Measurements from ENCODE around the gene PTPN18.

PTPN18 gene

DNA sequence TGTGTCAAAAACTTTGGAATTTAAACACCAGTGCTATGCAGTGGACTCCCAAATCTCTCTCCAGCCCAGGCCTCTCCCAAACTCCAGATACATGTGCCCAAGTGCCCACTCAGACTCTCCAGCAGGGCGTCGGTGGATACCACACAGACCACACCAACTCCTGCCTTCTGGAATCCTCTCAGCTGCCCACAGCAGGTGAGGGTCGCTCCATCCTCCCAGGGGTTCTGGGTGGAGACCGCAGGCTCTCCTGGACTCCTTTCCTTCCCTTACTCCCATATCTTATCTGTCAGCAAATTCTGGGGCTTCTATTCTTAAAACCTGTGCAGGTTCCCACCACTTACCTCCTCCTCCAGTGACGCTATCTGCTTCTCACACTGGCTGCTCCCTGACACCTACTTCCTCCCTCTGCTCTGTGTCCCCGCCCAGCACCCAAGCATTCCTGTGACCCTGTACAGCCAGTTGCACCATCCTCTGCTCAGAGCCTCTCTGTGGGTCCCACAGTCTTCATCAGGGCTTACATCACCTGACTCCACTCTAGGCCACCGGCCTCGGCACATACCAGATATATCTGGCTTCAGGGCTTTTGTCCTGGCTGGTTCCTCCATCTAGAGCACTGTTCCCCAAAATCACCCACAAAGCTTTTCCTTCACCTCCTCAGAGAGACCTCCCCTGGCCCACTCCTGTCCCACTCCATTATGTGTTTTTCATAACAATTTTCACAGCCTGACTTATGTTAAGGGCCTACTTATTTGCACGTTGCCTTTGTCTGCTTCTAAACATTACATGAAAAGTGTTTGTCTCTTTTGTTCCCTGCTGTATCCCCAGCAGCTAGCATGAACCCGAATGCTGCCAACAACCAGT is 15.7 kb upstream of the PTPN18 start:
- DNase-seq (ENCODE audit: low read depth in 2 of 2): no peak

DNA sequence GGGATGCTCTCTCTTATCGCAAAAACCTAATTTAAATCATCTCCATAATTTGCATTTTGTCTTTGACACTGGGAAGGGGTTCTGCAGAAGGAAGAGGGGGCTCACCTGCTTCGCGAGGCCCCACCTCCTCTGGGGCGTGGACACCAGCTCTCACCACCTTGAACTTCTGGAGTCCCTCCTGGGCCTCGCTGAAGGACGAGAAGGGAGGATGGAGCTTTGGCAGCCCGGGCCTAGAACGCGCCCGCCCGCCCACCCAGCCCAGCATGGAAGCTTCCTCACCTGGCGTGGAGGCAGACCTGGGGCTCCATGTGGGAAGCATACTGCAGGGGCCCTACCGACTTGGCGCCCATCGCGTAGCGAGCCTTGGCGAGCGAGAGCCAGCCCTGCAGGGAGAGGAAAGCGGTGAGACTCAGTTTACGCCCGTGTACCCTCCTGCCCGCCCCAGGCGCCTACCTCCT is 14.3 kb upstream of the PTPN18 start:
- DNase-seq (ENCODE audit: low read depth in 2 of 2): no peak

DNA sequence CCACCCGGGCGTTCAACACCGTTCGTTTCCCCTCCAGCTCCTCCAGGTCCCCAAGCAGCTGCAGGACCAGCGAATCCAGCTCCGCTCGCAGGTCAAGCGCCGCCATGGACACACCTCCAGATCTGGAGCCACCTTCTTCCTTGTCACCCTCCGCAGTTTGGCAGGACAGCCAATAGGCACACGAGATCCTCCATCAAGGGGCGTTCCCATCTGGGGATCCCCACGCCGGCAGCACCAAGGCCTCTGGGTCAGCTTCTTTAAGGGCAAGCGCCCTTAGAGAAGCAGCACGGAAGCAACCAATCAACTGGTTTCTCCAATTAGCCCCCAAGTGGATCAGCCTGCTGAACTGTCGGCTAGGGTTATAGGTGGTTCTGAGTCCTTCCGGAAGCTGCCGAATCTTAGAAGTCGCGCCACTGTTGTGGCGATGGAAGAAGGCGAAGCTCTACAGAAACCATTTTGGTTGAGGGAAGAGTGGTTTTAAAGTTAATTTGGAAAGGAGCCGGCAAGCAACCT is 13.8 kb upstream of the PTPN18 start:
- peak; percentile 64 to 73 for DNase-seq (ENCODE audit: low read depth in 2 of 2)

DNA sequence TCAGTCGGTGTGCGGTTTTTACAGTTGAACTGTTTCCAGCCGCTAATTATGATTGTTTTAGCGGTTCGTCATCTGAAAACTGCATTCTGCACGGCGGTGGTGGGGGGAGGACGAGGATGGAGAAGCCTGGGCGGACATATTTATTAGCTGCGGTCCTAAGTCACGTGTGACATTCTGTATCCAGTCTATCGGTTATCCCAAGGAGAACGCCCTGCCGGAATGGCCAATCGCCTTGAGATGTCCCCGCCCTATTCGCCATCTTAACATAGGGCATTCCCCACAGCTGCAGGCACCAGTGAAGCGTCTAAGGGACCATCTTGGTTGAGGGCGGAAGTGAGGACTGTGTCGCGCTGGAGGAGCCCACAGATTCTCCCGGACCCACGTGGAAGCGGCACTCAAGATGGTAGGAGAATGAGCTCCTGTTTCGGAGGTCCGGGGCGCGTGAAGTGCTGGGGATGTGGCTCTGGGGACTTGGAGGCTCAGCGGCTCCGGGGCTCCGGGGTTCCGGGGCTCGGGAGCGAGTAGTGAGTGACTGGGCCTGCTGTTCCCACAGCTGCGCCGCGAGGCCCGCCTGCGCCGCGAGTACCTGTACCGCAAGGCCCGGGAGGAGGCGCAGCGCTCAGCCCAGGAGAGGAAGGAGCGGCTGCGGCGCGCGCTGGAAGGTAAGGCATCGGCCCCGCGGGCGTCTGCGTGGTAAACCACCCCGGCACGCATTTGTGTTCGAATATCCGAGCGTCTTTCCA is 13.2 kb upstream of the PTPN18 start, which contains the start of gene IMP4:
Gene IMP4, plus strand, starts transcription at position 365 of the 743 bp plus-strand sequence. Its CDS starts 36 bp downstream, at position 401.
- peak; percentile 74 to 87 for DNase-seq (ENCODE audit: low read depth in 2 of 2)

DNA sequence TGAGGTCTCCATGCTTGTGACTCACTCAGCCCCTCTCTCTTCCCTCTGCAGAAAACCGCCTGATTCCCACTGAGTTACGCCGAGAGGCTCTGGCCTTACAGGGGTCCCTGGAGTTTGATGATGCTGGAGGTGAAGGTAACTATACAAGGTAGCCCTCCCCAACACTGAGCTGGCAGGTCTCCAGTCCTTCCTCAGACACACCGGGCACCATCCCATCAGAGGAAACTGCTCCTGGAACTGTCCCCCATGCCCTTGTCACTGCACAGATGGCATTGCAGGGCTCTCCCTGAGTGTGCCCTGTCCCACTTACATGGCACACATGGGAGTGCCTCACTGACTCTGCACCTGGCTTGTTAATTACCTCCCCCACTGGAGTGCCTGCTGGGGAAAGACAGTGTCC is 11.3 kb upstream of the PTPN18 start:
- no peak for DNase-seq (ENCODE audit: low read depth in 2 of 2)

DNA sequence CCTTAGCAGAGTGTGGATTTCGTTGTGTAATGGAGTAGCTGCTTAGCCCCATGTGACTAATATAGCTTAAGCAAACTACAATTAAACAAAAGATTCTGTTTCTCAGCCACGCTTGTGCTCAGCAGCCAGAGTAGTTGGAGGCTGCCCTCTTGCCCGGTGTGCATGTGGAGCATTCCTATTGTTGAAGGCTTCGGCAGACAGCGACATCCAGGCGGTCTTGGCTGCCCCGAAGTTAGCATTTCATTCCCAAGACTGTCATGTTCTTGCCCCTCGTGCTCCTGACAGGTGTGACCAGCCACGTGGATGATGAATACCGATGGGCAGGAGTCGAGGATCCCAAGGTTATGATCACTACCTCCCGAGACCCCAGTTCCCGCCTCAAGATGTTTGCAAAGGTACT is 10.8 kb upstream of the PTPN18 start:
- DNase-seq (ENCODE audit: low read depth in 2 of 2): no peak

DNA sequence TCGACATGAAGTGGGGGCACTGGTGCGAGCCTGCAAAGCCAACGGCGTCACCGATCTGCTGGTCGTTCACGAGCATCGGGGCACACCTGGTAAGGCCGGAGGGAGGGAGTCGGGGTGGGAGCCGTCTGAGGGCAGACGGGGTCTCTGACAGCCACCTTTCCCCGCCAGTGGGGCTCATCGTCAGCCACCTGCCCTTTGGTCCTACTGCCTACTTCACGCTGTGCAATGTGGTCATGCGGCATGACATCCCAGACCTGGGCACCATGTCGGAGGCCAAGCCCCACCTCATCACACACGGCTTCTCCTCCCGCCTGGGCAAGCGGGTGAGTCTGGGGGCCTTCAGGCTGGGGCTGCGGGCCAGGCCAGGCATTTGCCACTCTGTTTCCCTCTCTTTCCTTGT is 10.2 kb upstream of the PTPN18 start:
- DNase-seq (ENCODE audit: low read depth in 2 of 2): no peak

DNA sequence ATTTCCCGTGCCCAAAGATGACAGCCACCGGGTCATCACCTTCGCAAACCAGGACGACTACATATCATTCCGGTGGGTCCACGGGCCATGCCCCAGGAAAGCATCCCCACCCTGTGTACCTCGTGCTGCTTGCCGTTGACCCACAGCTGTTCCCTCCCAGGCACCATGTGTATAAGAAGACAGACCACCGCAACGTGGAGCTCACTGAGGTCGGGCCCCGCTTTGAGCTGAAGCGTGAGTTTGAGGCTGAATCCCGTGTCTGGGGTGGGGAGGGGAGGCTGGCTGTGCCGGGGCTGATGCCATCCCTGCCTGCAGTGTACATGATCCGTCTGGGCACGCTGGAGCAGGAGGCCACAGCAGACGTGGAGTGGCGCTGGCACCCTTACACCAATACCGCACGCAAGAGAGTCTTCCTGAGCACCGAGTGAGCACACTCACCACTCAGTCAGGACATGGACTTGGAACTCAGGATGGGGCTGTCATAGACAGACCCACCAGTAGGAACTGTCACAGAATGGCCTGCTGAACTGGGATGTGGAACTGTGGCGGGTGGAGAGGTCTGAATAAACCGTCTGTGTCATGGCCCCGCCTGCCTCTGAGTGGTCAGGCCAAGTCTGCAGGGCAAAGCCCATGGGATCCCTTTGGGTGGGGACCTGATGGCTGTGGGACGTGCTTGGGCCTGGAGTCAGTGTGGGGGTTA is 9.7 kb upstream of the PTPN18 start:
- DNase-seq (ENCODE audit: low read depth in 2 of 2): no peak

DNA sequence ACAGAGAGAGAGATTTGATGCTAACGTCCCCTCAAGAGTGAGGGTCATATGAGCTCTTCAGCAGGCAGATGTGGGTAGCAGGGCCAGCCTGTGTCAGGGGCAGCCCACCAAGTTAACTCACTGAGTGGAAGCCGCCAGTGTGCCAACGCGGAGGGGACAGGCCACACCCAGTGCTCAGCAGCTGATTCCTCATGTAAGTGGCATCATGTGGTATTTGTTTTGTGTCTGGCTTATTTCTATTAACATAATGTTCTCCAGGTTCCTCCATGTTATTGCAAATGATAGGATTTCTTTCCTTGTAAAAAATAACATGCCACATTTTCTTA is 9.2 kb upstream of the PTPN18 start:
- DNase-seq (ENCODE audit: low read depth in 2 of 2): no peak

DNA sequence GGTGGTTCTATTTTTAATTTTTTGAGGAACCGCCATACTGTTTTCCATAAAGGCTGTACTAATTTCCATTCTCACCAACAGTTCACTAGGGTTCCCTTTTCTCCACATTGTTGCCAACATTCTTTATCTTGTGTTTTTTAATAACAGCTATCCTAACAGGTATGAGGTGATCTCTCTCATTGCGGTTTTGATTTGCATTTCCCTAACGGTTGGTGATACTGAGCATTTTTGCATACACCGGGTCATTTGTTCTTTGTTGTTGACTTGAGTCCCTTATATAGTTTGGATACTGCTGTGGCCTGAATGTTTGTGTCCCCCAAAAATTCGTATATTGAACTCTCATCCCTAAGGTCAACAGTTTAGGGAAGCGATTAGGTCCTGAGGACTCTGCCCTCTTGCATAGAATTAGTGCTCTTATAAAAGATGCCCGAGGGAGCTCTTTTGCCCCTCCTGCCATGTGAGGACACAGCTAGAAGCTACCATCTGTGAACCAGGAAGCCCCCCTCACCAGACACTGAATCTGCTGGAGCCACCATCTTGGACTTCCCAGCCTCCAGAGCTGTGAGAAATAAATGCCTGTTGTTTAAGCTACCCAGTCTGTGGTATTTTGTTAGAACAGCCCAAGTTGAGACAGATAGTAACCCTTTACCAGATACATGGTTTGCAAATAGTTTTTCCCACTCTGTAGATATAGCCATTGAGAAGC is 8.5 kb upstream of the PTPN18 start:
- DNase-seq (ENCODE audit: low read depth in 2 of 2): no peak

DNA sequence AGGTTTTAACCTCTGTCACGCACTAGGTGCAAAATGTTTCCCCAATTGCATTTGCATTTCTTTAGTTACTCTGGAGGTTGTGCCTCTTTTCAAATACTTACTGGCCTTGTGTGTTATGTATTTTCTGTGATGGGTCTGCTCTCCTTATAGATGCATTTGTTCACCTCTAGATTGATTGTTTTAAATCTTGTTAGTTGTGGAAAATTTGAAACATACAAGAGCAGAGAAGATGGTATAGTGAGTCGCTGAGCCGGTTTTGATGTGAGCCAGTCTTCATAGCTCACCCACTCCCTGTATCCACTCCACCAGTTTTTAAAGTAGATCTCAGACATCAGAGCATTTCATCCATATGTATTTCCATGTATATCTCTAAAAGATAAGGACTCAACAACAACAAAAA is 6.7 kb upstream of the PTPN18 start:
- no peak for DNase-seq (ENCODE audit: low read depth in 2 of 2)

DNA sequence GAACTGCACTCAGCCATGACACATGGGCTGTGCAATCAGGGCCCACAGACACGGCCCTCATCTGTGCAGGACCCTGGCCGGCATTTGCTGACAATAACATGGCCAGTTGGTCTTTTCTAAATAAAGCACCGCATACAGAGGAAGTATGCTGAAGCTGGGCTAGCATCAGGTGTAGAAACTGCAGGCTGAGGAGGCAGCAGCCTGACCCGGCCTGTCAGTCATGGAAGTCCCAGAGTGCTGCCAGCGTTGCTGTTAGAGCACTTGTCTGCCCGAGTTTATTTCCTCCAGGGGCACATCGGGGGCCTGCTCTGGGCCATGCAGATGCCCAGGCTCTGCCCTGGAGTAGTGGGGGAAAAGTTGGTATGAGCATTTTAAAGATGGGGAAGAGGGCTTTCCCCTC is 4.1 kb upstream of the PTPN18 start:
- DNase-seq (ENCODE audit: low read depth in 2 of 2): no peak

DNA sequence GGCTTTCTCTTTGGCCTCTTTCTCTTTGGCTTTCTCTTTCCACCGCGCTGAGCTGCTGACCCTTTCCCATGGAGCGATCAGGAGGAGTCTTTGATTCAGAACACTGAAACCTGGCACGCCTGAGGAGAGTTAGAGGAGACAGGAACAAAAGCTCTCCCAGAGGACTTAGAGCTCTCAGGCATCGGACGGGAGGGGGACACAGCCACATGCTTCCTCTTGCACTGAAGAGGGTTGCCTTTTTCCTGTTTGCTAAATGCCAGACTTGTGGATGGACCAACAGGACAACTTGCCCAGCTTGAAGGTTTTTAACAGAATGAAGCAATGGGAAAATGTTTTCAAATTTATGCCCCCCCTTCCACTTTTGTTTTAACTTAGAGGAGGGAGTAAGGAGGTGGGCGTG is 3.6 kb upstream of the PTPN18 start:
- DNase-seq (ENCODE audit: low read depth in 2 of 2): no peak

DNA sequence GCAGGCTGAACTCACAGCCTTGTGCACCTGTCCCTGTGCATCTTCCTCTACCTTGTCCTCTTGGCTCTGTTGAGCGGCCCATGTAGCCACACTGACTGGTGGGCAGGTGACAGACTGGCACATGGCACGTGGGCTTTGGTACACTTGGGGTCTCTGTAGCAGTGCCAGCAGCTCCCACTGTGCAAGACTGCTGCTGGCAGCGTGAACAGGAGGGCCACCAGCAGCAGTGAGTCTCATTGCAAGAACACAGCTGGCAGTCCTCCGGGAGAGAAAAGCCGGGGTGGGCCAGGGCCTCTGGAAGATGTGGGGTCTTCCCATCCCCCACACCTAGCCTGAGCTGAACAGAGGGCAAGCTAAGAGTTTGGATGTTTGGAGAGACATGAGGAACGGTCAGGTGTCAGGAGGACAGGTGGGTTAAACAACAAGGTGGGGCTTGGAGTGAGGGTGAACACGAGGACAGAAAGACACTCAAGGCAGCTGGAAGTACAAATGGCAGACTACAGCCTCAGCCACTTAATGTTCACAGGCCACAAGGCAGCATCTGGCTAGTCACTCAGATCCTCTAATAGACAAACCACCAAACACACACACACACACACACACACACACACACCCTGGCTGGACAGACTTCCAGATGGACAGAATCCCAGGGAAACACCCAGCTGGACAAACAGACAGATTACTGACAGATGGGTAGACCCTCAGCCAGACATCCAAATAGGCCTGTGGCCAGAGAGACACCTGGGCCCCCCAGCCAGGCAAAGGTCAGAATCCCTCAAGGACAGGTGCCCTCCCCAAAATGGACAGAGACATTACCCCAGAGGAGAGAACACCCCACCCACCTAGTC is 2.3 kb upstream of the PTPN18 start:
- DNase-seq (ENCODE audit: low read depth in 2 of 2): no peak

DNA sequence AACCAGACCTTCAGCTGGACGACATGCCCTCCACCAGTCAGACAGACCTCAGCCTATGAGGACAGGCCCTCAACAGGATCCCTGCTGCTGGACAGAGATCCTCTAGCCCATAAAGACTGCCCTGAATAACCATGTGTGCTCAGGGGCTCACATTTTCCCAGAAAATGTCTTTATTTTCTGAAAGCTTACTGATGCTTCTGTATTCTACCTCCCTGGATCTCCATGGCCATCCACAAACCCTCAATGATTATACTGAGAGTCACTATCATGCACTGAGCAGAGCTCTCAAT is 1.8 kb upstream of the PTPN18 start:
- DNase-seq (ENCODE audit: low read depth in 2 of 2): no peak

DNA sequence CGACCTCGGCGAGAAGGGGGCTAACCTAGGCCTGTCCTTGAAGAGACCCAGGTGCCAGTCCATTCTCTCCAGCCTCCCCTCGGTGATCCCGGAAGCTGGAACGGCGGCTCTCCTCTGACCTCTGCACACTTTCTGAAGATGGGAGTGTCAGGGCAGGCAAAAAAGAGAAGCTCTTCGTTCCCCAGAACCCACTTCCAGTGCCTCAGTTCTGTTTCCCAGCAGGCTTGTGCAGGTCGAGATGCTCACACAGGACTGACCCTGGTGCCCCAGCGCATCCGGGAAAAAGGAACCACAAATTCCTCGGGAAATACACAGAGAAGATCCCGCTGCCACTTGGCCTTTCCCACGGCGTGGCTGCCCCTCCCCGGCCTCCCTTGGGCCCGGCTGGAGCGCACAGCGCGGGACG is 681 bp upstream of the PTPN18 start:
- no peak for DNase-seq (ENCODE audit: low read depth in 2 of 2)

DNA sequence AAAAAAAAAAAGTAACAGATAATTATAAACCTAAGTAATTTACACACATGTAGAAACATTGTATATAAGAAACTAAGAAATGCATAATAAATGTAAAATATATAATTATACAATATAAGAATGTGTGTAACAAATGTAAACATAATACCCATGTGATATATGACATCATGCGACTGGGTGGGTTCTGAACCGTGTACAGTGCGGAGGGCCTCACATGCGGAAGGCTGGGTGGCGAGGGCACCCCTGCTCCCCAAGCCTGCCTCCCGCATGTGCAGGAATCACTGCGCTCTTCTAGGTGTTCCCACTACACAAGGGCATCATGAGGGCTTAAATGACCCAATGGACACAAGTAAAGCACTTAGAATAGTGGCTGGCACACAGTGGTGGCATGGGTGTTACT is 2.0 kb downstream of the PTPN18 start:
- no peak for DNase-seq (ENCODE audit: low read depth in 2 of 2)

DNA sequence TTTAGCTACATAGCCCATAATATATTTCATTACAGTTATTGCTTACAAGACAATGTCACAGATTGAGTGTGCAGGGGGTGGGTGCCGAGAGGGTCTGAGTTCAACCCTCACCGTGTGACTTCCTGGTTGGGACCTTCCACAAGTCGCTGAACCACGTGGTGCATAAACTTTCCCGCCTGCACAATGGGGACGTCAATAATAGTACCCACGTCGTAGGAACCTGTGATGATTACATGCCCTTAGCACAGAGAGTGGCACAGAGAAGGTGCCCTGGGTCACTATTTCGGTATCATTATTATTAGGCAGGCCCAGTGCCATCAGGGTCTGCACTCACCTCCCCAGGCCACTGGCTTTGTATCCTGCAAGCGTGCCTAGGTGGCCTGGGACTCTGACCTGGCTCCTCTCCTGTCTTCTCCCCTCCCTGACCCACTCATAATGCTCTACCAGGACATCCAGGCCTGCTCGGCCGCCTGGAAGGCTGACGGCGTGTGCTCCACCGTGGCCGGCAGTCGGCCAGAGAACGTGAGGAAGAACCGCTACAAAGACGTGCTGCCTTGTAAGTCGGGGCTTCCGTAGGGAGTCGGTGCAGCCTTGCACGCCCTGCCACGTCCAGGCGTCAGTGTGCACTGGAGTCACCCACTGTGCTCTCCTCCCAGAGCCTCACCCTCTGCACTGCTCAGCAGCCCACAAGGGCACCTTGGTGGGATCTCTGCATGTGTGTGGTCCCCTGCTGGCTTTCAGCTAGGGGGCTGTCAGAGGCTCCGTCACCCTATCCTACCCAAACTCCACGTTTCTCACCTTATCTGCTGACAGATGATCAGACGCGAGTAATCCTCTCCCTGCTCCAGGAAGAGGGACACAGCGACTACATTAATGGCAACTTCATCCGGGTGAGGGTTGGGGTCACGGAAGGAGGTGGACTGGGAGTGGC is 2.8 kb downstream of the PTPN18 start:
- no peak for DNase-seq (ENCODE audit: low read depth in 2 of 2)

DNA sequence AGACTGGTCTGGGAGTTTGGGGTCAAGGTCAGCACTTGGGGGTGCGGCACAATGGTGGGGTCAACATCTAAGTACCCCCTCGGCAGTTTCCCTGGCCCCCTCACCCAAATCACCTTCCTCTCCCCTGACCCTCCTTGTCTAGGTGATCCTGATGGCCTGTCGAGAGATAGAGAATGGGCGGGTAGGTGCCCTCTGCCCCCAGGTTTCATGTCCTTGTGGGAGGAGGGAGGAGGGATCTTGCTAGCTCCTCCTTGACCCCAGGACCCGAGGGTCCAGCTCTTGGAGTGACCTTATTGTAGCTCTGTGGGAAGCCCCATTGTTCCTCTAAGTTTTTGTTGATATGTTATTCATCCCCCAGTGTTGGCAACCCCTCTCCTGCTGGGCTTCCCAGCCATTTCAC is 3.6 kb downstream of the PTPN18 start:
- no peak for DNase-seq (ENCODE audit: low read depth in 2 of 2)

DNA sequence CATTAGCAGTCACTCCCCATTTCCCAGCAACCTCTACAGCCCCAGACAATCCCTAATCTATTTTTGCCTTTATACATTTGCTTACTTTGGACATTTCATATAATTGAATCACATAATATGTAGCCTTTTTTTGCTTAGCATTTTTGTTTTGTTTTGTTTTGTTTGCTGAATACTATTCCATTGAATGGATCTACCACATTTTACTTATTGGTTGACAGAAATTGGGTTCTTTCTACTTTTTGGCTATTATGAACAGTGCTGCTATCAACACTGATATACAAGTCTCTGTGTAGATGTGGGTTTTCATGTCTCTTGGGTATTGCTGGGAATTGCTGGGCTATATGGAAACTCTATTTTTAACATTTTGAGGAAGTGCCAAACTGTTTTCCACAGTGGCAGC is 7.6 kb downstream of the PTPN18 start:
- no peak for DNase-seq (ENCODE audit: low read depth in 2 of 2)
